Measurements from ENCODE around the gene PRR15. TPM values are rescaled to one million over a fixed set of nuclear protein-coding genes. Genes with fewer than 3 reads are reported as not detected.

PRR15 gene
- total RNA-seq, 4 donors from 2014 or later: 0.54 to 2.7 (median 1.7) TPM

- no peaks in the 10 kb centered on the region for H3K9me3 ChIP-seq
- DNase-seq: no peak
- no peaks in the 10 kb centered on the region for H3K36me3 ChIP-seq
- H3K27me3 ChIP-seq: no peaks in the 10 kb centered on the region
- no peak overlapping the region for H3K27ac ChIP-seq
- intact Hi-C loops (cut with DNase I): no loop called here
- peaks cover 12 to 26% of the 10 kb centered on the region in 2 donors for H3K4me1 ChIP-seq
- H3K4me3 ChIP-seq (replicated peaks in 1 of 3): no peak overlapping the region
- TF ChIP-seq POLR2A (IDR thresholded peaks at IDR 0.05): no peak
- TF ChIP-seq CTCF (IDR thresholded peaks at IDR 0.05): no peak
- WGBS, 2 donors: 87 to 88% methylated on average over 7 of the region's 7 CpGs
Measured at GRCh38 chr7:29561271-29561670, 2.4 kb upstream of the PRR15 start.

- Histone ChIP-seq H3K27me3 (no peaks in the 10 kb centered on the region), H3K4me3 (replicated peaks in 1 of 3) (no peak overlapping the region), H3K27ac (no peak overlapping the region), H3K36me3 (no peaks in the 10 kb centered on the region), H3K9me3 (no peaks in the 10 kb centered on the region), H3K4me1 (peaks cover 12 to 30% of the 10 kb centered on the region in 2 donors)
- 79 to 86% methylated on average over 6 of the region's 6 CpGs for WGBS, 2 donors
- intact Hi-C loops (cut with DNase I): no loop called here
- TF ChIP-seq CTCF (IDR thresholded peaks at IDR 0.05) (no peak), POLR2A (IDR thresholded peaks at IDR 0.05) (no peak)
- DNase-seq: no peak
Measured at GRCh38 chr7:29562307-29562706, 1.3 kb upstream of the PRR15 start.

- intact Hi-C loops (cut with DNase I): no loop called here
- DNase-seq: peak; percentile 32 to 40
- peaks cover 12 to 30% of the 10 kb centered on the region in 2 donors for H3K4me1 ChIP-seq
- H3K27ac ChIP-seq: peak overlapping the region in 2 of 3 donors; percentile 6 to 16
- H3K36me3 ChIP-seq: no peaks in the 10 kb centered on the region
- H3K9me3 ChIP-seq: no peaks in the 10 kb centered on the region
- H3K4me3 ChIP-seq (replicated peaks in 1 of 3): peak overlapping the region; percentile 4 to 52 (median 43)
- 1% methylated on average over 31 to 44 of the region's 48 CpGs for WGBS, 2 donors
- H3K27me3 ChIP-seq: no peaks in the 10 kb centered on the region
- TF ChIP-seq CTCF (IDR thresholded peaks at IDR 0.05) (no peak), POLR2A (IDR thresholded peaks at IDR 0.05) (peak in 1 of 2 donors; percentile 4)
Measured at GRCh38 chr7:29564496-29565223, 1.0 kb downstream of the PRR15 start.

- H3K4me3 ChIP-seq (replicated peaks in 1 of 3): peak overlapping the region; percentile 4 to 52 (median 43)
- 6 to 7% methylated on average over 10 of the region's 10 CpGs for WGBS, 2 donors
- no peak for DNase-seq
- no peaks in the 10 kb centered on the region for H3K9me3 ChIP-seq
- intact Hi-C loops (cut with DNase I): no loop called here
- H3K27me3 ChIP-seq: no peaks in the 10 kb centered on the region
- H3K36me3 ChIP-seq: no peaks in the 10 kb centered on the region
- TF ChIP-seq CTCF (IDR thresholded peaks at IDR 0.05): no peak
- no peak for TF ChIP-seq POLR2A (IDR thresholded peaks at IDR 0.05)
- H3K27ac ChIP-seq: peak overlapping the region in 2 of 3 donors; percentile 6 to 16
- peaks cover 12 to 30% of the 10 kb centered on the region in 2 donors for H3K4me1 ChIP-seq
Measured at GRCh38 chr7:29565224-29565630, 1.6 kb downstream of the PRR15 start.

- Histone ChIP-seq H3K4me1 (peaks cover 12 to 30% of the 10 kb centered on the region in 2 donors), H3K27ac (no peak overlapping the region), H3K4me3 (replicated peaks in 1 of 3) (peak overlapping the region in 2 of 3 donors; percentile 2 to 22), H3K9me3 (no peaks in the 10 kb centered on the region), H3K36me3 (no peaks in the 10 kb centered on the region), H3K27me3 (no peaks in the 10 kb centered on the region)
- TF ChIP-seq POLR2A (IDR thresholded peaks at IDR 0.05): no peak
- no peak for TF ChIP-seq CTCF (IDR thresholded peaks at IDR 0.05)
- intact Hi-C loops (cut with DNase I): no loop called here
- no peak for DNase-seq
- 12 to 20% methylated on average over 10 to 12 of the region's 13 CpGs for WGBS, 2 donors
Measured at GRCh38 chr7:29565634-29565981, 2.0 kb downstream of the PRR15 start.
